WTC11 (cell line): ENCODE results near the gene STAMBPL1. TPM values are rescaled to one million over a fixed set of nuclear protein-coding genes. Genes with fewer than 3 reads are reported as not detected.

ENCODE experiments used
- ATAC-seq: fragments of 200-7000 bp; cut with Tn5 transposase; 2 replicates; pipeline ENCODE4 v1.10.0; 2021; ENCODE audit warnings: mild to moderate bottlenecking, moderate library complexity
- CTCF ChIA-PET: fragments of 300-600 bp; sonication (Branson Sonifier 250); formaldehyde crosslinking; loops from one replicate; lab custom pipeline; 2021; ENCODE audit warnings: antibody characterized with exemption; lab: Charles Lee
- POLR2A ChIA-PET: fragments of 350-600 bp; sonication (Branson Sonifier 250); formaldehyde crosslinking; loops from one replicate; lab custom pipeline; 2021; ENCODE audit warnings: antibody characterized with exemption; lab: Charles Lee
- DNase-seq: peaks from one replicate; pipeline ENCODE4 v3.0.0; 2021; ENCODE audit warnings: low spot score
- H3K27ac Mint-ChIP-seq: 2 replicates; pipeline ENCODE4 v1.8.0; 2021; ENCODE audit warnings: mixed read lengths
- H3K27me3 Mint-ChIP-seq: 2 replicates; pipeline ENCODE4 v1.8.0; 2021; ENCODE audit warnings: low read depth, mild to moderate bottlenecking, moderate library complexity, mixed read lengths
- H3K36me3 Mint-ChIP-seq: 2 replicates; pipeline ENCODE4 v1.8.0; 2021; ENCODE audit warnings: mixed read lengths
- H3K4me1 Mint-ChIP-seq: 2 replicates; pipeline ENCODE4 v1.8.0; 2022; ENCODE audit warnings: mixed read lengths
- H3K4me3 Mint-ChIP-seq: 2 replicates; pipeline ENCODE4 v1.8.0; 2021; ENCODE audit warnings: mild to moderate bottlenecking, moderate library complexity, mixed read lengths
- H3K9me3 Mint-ChIP-seq: 2 replicates; pipeline ENCODE4 v1.8.0; 2021; ENCODE audit warnings: mixed read lengths
- ATF1 ChIP-seq: sonication (generic); formaldehyde crosslinking; IDR thresholded peaks from 2 replicates; pipeline ENCODE4 v1.8.1; 2023; ENCODE audit warnings: mild to moderate bottlenecking, moderate library complexity, missing genetic modification reagents
- ATF3 ChIP-seq: sonication (generic); formaldehyde crosslinking; conservative IDR thresholded peaks from 2 replicates; pipeline ENCODE4 v1.8.1; 2022; ENCODE audit warnings: mild to moderate bottlenecking, missing genetic modification reagents
- CDX4 ChIP-seq: fragments of 250-450 bp; sonication (Bioruptor Pico); IDR thresholded peaks from 2 replicates; pipeline ENCODE4 v1.9.0; 2021; ENCODE audit warnings: moderate library complexity, mild to moderate bottlenecking, inconsistent platforms, borderline replicate concordance
- CREM ChIP-seq: sonication (generic); formaldehyde crosslinking; IDR thresholded peaks from 2 replicates; pipeline ENCODE4 v1.8.1; 2022; ENCODE audit warnings: mild to moderate bottlenecking, missing genetic modification reagents, moderate library complexity
- ELF4 ChIP-seq: sonication (generic); formaldehyde crosslinking; IDR thresholded peaks from 2 replicates; pipeline ENCODE4 v1.8.1; 2022; ENCODE audit warnings: low read depth, mild to moderate bottlenecking, moderate library complexity, missing genetic modification reagents
- FOXP1 ChIP-seq: sonication (generic); formaldehyde crosslinking; IDR thresholded peaks from 2 replicates; pipeline ENCODE4 v1.8.0; 2022; ENCODE audit warnings: missing genetic modification reagents, mild to moderate bottlenecking, moderate library complexity, borderline replicate concordance
- GRHL2 ChIP-seq: fragments of 250-450 bp; sonication (Bioruptor Pico); IDR thresholded peaks from 2 replicates; pipeline ENCODE4 v1.8.0; 2022; ENCODE audit warnings: mild to moderate bottlenecking, moderate library complexity; ENCODE audit not compliant: insufficient replicate concordance, severe bottlenecking
- IRF2 ChIP-seq: sonication (generic); formaldehyde crosslinking; IDR thresholded peaks from 2 replicates; pipeline ENCODE4 v1.8.0; 2022; ENCODE audit warnings: low read depth, missing genetic modification reagents, borderline replicate concordance
- NR3C1 ChIP-seq: sonication (generic); formaldehyde crosslinking; conservative IDR thresholded peaks from 2 replicates; pipeline ENCODE4 v1.8.1; 2023; ENCODE audit warnings: low read depth, mild to moderate bottlenecking, missing genetic modification reagents
- STAT6 ChIP-seq: sonication (generic); formaldehyde crosslinking; conservative IDR thresholded peaks from 2 replicates; pipeline ENCODE4 v1.8.1; 2023; ENCODE audit warnings: mild to moderate bottlenecking, low read depth, missing genetic modification reagents, moderate library complexity
- TCF7 ChIP-seq: sonication (generic); formaldehyde crosslinking; IDR thresholded peaks from 2 replicates; pipeline ENCODE4 v1.8.0; 2022; ENCODE audit warnings: mild to moderate bottlenecking, low read depth, missing genetic modification reagents, moderate library complexity
- TEAD1 ChIP-seq: sonication (generic); formaldehyde crosslinking; IDR thresholded peaks from 2 replicates; pipeline ENCODE4 v1.8.0; 2022; ENCODE audit warnings: mild to moderate bottlenecking, missing genetic modification reagents
- TP53 ChIP-seq: sonication (generic); formaldehyde crosslinking; IDR thresholded peaks from 2 replicates; pipeline ENCODE4 v1.8.1; 2023; ENCODE audit warnings: mild to moderate bottlenecking, missing genetic modification reagents
- ZNF219 ChIP-seq: sonication (generic); formaldehyde crosslinking; IDR thresholded peaks from 2 replicates; pipeline ENCODE4 v1.8.0; 2023; ENCODE audit warnings: missing genetic modification reagents, mild to moderate bottlenecking, borderline replicate concordance
- total RNA-seq: library from RNA; stranded (reverse); gene quantifications from 3 replicates; pipeline ENCODE4 v1.2.3, GENCODE V29; 2021
- TF ChIP-seq, protein P1 (sequence below): sonication (generic); formaldehyde crosslinking; IDR thresholded peaks from 2 replicates; pipeline ENCODE4 v1.8.1; 2022; ENCODE audit warnings: mild to moderate bottlenecking, missing genetic modification reagents, moderate library complexity, borderline replicate concordance
- TF ChIP-seq, protein P2 (sequence below): fragments of 200-600 bp; IDR thresholded peaks from 2 replicates; pipeline ENCODE4 v1.8.0; 2022; ENCODE audit warnings: antibody characterized with exemption

Gene STAMBPL1
- total RNA-seq, 1 experiment from 2014 or later = 3.9 TPM

- POLR2A ChIA-PET = no interaction called here
- no peaks in the 10 kb centered on the region for H3K36me3 Mint-ChIP-seq
- no peak for TF ChIP-seq ATF1 (CRISPR knock-in tag)
- TF ChIP-seq, protein P1, sequence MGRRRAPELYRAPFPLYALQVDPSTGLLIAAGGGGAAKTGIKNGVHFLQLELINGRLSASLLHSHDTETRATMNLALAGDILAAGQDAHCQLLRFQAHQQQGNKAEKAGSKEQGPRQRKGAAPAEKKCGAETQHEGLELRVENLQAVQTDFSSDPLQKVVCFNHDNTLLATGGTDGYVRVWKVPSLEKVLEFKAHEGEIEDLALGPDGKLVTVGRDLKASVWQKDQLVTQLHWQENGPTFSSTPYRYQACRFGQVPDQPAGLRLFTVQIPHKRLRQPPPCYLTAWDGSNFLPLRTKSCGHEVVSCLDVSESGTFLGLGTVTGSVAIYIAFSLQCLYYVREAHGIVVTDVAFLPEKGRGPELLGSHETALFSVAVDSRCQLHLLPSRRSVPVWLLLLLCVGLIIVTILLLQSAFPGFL = no peak
- no peak for TF ChIP-seq ATF3 (CRISPR knock-in tag)
- TF ChIP-seq, all 79 proteins: peak for 0
- H3K27ac Mint-ChIP-seq = no peak overlapping the region
- CTCF ChIA-PET = interaction anchor here (1.8 kb wide), 1 partner anchor 112 kb away, joined by 11 read pairs; no protein-coding TSS in a partner anchor
- H3K9me3 Mint-ChIP-seq = no peaks in the 10 kb centered on the region
- no peaks in the 10 kb centered on the region; the same call in 1 of the 2 replicates for H3K27me3 Mint-ChIP-seq
- ATAC-seq (no peak), DNase-seq (no peak)
- H3K4me1 Mint-ChIP-seq = no peaks in the 10 kb centered on the region
- H3K4me3 Mint-ChIP-seq = no peak overlapping the region
Observed at GRCh38 chr10:88840104-88840503, 39.9 kb upstream of the STAMBPL1 start.

DNA sequence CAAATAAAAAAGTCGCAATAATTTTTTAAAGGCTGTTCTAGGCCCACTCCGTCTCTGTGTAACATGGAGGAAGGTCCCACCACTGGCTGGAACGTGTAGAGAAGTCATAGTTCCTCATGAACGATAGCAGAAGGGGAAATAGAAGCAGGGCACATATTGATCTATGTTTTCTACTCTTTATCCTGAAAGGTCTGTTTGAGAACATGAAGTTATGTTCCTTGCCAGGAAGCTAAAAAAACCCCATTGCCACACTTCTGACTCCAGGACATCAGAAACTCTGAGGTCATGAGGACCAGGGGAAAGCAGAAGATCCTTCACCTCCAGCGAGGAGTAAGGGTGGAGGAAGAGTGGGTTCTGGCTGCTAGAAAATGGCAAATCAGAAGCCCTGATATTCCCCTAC is 39.2 kb upstream of the STAMBPL1 start:
- CTCF ChIA-PET = interaction anchor here (1.0 kb wide), 1 partner anchor 112 kb away, joined by 3 read pairs; no protein-coding TSS in a partner anchor
- Mint-ChIP-seq H3K9me3 (no peaks in the 10 kb centered on the region), H3K27ac (no peak overlapping the region), H3K4me1 (no peaks in the 10 kb centered on the region)
- DNase-seq = no peak
- POLR2A ChIA-PET = no interaction called here
- no peak for ATAC-seq
- no peak for TF ChIP-seq CDX4 (CRISPR knock-in tag)
- no peak for TF ChIP-seq CREM
- no peak for TF ChIP-seq STAT6 (CRISPR knock-in tag)
- TF ChIP-seq TP53 (CRISPR knock-in tag) = no peak
- TF ChIP-seq, protein P2, sequence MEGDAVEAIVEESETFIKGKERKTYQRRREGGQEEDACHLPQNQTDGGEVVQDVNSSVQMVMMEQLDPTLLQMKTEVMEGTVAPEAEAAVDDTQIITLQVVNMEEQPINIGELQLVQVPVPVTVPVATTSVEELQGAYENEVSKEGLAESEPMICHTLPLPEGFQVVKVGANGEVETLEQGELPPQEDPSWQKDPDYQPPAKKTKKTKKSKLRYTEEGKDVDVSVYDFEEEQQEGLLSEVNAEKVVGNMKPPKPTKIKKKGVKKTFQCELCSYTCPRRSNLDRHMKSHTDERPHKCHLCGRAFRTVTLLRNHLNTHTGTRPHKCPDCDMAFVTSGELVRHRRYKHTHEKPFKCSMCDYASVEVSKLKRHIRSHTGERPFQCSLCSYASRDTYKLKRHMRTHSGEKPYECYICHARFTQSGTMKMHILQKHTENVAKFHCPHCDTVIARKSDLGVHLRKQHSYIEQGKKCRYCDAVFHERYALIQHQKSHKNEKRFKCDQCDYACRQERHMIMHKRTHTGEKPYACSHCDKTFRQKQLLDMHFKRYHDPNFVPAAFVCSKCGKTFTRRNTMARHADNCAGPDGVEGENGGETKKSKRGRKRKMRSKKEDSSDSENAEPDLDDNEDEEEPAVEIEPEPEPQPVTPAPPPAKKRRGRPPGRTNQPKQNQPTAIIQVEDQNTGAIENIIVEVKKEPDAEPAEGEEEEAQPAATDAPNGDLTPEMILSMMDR = no peak
- TF ChIP-seq TEAD1 (CRISPR knock-in tag) = no peak
- TF ChIP-seq GRHL2 (CRISPR knock-in tag) = no peak
- no peak for TF ChIP-seq IRF2
- no peak for TF ChIP-seq TCF7
- TF ChIP-seq ELF4 (CRISPR knock-in tag) = no peak
- TF ChIP-seq FOXP1 = no peak
- TF ChIP-seq NR3C1 (CRISPR knock-in tag) = no peak
- TF ChIP-seq ZNF219 (CRISPR knock-in tag) = no peak
- TF ChIP-seq, all 79 proteins: peak for 0
- H3K4me3 Mint-ChIP-seq = no peak overlapping the region
- H3K36me3 Mint-ChIP-seq = no peaks in the 10 kb centered on the region
- no peaks in the 10 kb centered on the region; the same call in 1 of the 2 replicates for H3K27me3 Mint-ChIP-seq
